SKM-1 (cell line): ENCODE data around the gene RNU1-2.
"Not testable (repeated sequence)": the region's sequence is repeated elsewhere in the genome, so short reads cannot be mapped to it uniquely, and the experiment has no call there.

Experiments
- DNase-seq: peaks from one replicate; lab custom pipeline; 2025; ENCODE audit not compliant: unreplicated experiment; lab: John Stamatoyannopoulos, UW

The RNU1-2 gene

GRCh38 chr1:16888860-16889816, 6.6 kb upstream of the RNU1-2 start:
- DNase-seq: no peak

- DNase-seq: not testable (repeated sequence)
Measured at GRCh38 chr1:16890539-16891021, 5.2 kb upstream of the RNU1-2 start.

DNA sequence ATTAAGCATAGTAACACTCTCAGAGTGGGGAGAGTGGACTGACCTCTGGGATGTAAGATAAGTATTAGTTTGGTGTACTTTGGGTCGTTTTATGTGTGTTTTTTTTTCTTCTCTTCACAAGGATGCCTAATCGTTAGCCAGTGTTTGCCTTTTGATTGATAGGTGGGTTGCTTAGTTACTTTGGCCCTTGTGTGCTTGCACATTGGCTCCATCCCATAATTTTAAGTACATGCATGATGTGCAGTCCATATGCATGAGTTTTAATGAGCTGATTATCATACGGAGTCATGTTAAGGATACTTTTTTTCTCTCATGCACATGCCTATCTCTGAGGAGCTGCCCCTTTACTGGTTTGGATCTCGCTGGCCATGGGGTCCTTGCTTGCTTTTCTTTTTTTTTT, 4.7 kb upstream of the RNU1-2 start:
- DNase-seq: not testable (repeated sequence)

DNA sequence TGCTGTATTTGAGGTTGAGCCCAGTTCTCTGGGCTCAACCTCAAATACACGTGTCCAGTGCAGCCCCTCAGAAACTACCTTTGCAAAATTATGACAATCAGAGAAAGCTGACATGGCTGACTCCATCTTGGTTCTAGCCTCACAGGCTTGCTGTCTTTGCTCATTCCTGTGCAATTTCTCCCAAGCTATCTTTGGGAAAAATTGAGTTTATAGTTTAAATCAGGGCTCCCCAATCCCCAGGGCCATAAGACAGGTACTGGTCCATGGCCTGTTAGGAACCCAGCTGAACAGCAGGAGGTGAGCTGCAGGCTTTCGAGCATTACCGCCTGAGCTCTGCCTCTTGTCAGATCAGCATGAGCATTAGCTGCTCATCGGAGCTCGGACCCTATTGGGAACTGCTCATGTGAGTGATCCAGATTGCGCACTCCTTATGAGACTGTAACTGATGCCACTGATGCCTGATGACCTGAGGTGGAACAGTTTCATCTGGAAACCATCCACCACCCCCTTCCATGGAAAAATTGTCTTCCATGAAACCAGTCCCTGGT, 2.7 kb upstream of the RNU1-2 start:
- DNase-seq: not testable (repeated sequence)

DNA sequence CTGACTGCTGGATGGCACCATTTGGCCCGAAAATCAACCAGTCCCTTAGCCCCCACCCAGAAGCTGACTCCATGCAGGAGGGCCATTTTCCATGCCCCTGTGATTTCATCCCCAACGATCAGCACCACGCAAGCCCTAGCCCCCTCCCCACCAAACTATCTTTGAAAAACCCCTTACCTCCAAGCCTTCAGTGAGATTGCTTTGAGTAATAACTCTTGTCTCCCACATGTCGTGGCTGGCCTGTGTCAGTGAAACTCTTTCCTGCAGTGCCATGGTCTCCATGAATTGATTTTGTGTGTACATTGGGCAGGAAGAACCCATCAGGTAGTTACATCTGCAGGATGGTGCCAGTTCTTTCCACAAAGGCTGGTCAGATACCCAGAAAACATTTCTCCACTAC, 2.0 kb upstream of the RNU1-2 start:
- DNase-seq: not testable (repeated sequence)

DNA sequence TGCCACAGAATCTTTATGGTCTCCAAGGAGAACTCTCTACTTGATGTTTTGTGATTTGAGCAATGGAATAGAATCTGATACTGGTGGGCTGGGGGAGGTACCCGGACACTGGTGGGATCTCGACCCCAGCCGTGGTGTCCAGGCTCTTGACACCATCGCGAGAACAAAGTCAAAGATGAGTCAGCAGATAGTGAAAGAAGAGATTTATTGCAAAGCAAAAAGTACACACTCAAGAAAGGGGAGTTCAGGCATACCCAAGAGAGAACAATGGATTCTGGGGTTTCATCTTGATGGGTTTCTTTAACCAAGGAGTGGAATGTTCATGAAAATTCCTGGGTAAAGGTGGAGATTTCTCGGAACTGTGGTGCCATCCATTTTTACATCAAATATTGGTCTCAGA, 1.4 kb upstream of the RNU1-2 start:
- not testable (repeated sequence) for DNase-seq

GRCh38 chr1:16895233-16895597, 565 bp upstream of the RNU1-2 start:
- DNase-seq: not testable (repeated sequence)

- not testable (repeated sequence) for DNase-seq
Measured at GRCh38 chr1:16896316-16897055, 706 bp downstream of the RNU1-2 start.

GRCh38 chr1:16897653-16898052, 1.9 kb downstream of the RNU1-2 start:
- not testable (repeated sequence) for DNase-seq

- not testable (repeated sequence) for DNase-seq
Measured at GRCh38 chr1:16898298-16898697, 2.5 kb downstream of the RNU1-2 start.

- DNase-seq: not testable (repeated sequence)
Measured at GRCh38 chr1:16899020-16899419, 3.2 kb downstream of the RNU1-2 start.

DNA sequence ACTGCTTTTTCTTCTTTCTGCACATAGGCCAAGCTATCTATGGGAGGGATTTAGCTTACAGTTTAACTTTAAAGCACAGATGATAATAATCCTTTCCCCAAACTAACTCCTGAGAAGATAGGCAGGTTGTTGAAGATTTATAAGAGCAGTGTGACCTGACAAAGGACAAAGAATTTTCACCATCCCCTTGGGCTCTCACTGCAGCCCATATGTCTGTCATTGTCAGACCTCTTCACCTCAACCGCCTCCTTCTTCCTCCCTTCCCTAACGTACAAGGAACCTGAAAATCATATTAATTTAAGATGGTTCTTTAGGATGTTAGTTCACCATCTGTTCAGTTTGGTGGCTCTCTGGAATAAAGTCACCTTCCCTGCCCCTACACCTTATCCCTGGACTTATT, 5.0 kb downstream of the RNU1-2 start:
- DNase-seq: no peak

GRCh38 chr1:16901371-16901770, 5.6 kb downstream of the RNU1-2 start:
- DNase-seq: not testable (repeated sequence)

DNA sequence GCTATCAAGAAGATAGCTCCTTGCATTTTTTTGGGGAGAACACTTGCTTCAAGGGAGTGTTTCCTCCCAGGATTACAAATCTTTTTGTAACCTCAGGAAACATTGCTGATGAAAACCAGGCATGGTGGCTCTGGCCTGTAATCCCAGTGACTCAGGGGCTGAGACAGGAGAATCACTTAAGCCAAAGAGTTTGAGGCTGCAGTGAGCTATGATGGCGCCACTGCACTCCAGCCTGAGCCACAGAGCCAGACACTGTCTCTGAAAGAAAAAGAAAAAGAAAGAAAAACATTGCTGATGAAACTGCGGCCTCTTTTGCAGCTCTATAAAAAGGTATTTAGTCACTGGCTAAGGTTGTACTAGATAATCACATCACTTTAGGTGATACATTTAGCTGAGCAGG, 7.3 kb downstream of the RNU1-2 start:
- no peak for DNase-seq

DNA sequence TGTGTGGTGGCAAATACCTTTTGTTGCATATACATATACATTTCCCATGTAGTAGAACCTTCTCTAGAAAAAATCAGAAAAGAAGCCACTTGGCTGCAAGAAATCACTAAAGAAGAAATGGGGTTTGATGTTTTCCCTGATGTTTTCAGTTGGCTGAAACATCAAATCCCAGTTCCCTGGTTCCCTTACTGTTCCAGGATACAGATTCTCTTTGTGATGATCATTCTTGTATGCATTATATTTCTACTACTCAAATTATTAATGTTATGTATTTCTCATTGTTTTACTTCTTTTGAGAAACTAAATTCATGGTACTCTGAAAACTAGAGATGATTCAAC, 7.6 kb downstream of the RNU1-2 start:
- no peak for DNase-seq

DNA sequence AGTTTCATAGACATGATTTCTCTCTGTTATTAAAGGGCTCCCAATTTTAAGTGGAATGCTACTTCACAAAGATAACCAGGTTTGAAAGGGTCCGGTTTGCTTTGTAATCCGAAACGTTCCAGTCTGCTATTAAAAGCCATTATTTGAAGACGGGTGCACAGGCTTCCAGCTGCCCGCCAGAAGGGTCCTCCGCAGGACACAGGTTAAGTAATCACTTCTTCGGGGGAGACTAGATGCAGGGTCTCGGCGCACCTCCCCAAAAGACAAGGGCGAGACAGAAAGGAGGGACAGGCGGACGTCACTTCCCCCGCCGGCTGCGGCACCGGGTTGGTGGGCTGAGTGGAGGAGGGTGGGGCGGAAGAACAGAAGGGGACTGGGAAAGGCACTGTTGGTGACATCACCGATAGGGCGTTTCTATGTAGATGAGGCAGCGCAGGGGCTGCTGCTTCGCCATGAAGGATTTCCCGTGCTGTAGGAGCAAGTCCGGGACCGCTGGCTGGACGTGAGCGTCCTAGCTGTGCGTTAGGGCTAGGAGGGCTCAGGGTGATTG, 8.9 kb downstream of the RNU1-2 start:
- peak; percentile 96 for DNase-seq

DNA sequence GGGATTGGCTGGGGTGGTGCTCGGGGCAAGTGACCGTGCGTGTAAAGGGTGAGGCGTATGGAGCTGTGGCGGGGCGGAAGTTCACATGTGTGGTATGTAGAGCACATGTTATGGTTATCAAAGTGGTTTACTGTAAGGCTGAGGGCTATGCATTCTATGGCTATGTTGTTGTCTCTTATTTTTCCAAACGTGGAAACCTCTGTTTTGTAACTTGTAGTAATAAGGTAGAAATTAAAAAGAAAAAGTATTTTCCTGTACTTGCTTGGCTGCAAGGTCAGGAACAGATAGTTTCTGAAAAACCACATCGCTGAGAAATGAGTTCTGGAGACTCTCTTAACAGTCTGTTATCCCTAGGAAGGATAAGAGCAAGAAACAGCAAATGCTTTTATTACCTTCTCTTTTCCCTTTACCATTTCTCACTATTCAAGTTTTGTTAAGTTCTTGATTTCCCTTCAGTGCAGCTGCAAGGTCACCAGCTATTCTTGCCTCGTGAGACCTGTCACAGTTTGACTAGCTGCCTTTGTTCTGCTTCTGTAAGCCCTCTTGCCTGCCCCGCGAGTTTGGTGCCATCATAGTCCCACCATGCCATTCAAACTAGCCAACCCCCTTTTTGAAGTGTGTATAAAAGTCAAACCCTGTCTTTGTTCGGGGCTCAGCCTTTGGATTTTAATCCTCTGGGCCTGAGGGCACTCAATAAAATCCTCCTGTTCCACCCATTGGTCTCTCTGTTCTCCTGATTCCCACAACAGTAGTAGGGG, 9.5 kb downstream of the RNU1-2 start:
- DNase-seq: peak; percentile 91

GRCh38 chr1:16905868-16906702, 10.3 kb downstream of the RNU1-2 start:
- DNase-seq: no peak

DNA sequence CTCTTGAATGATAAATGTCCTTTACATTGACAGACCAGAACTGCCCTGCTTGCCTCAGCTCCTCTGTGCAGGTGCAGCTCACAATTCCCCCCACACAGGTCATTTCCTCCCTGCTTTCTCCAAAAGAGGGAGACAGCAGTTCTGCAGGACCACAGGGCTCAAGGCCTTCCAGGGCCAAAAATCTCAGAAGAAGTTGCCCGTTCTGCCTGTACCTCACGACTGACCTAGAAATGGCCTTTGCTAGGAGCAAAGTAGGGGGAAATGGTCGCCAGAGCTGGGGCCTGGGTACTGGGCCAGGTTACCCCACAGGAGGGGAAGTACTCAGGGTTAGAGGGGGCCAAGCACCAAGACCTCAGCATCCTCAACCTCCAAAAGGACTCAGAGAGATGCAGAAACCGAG, 11.1 kb downstream of the RNU1-2 start:
- DNase-seq: no peak
